AG10803 (cell line): ENCODE data around the gene KRTAP3-3.

ENCODE experiments used
- DNase-seq: peaks from one replicate; pipeline ENCODE4 v3.0.0; 2010; ENCODE audit warnings: low read depth
- H3K4me3 ChIP-seq: 2 replicates; pipeline ENCODE4 v1.5.1; 2011; ENCODE audit warnings: mild to moderate bottlenecking, low read length, control low read depth
- TF ChIP-seq, protein P1 (sequence below): conservative IDR thresholded peaks from 2 replicates; pipeline ENCODE4 v1.5.1; 2011; ENCODE audit warnings: mild to moderate bottlenecking, low read length, control low read depth, inconsistent platforms

Gene KRTAP3-3

GRCh38 chr17:40961591-40961990 lies 32.4 kb downstream of the KRTAP3-3 start:
- TF ChIP-seq, protein P1, sequence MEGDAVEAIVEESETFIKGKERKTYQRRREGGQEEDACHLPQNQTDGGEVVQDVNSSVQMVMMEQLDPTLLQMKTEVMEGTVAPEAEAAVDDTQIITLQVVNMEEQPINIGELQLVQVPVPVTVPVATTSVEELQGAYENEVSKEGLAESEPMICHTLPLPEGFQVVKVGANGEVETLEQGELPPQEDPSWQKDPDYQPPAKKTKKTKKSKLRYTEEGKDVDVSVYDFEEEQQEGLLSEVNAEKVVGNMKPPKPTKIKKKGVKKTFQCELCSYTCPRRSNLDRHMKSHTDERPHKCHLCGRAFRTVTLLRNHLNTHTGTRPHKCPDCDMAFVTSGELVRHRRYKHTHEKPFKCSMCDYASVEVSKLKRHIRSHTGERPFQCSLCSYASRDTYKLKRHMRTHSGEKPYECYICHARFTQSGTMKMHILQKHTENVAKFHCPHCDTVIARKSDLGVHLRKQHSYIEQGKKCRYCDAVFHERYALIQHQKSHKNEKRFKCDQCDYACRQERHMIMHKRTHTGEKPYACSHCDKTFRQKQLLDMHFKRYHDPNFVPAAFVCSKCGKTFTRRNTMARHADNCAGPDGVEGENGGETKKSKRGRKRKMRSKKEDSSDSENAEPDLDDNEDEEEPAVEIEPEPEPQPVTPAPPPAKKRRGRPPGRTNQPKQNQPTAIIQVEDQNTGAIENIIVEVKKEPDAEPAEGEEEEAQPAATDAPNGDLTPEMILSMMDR, result no peak
- no peak overlapping the region for H3K4me3 ChIP-seq
- DNase-seq, result no peak

GRCh38 chr17:40960144-40960543 lies 33.8 kb downstream of the KRTAP3-3 start:
- TF ChIP-seq, protein P1, result no peak
- DNase-seq, result no peak
- H3K4me3 ChIP-seq, result no peak overlapping the region

DNA sequence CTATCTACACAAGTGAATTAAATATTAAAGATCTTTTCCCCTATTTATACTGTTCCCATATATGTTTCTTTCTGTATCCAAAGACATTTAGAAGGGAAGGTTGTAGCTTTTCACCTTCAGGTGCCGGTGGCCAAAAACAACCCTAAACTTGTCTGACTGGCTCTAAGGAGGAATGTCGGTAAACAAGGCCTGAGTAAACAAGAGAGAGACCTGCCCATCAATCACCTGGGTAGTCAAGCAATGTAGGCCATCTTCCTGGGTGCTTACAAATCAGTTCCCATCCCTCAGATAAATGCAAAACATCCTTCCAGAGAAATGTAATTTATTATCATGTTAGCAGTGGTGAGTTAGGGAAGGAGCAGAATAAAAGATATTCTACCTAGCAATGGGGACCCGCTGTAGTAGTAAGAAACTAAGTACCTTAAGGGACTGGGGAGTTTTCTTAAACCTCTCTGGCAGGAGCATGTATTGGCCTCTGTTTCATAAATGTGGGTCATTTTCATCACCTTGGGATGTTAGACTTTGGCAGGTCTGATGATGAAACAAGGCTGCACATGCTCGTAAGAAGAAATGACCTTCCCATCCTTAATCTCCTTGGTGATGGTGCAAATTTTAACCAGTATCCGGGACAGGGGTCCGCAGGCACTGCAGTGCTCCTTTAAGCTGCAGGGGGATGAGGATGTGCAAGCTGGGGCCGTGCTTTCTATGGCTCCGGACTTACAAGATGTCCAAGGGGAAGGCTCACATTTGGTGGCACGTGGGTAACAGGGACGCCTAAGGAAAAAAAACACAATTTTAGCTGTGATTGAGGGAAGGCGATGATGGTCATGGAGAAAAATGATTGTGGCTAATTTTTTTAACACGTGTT lies 35.6 kb downstream of the KRTAP3-3 start:
- no peak overlapping the region for H3K4me3 ChIP-seq
- TF ChIP-seq, protein P1, result no peak
- DNase-seq, result no peak

- TF ChIP-seq, protein P1, result no peak
- no peak overlapping the region for H3K4me3 ChIP-seq
- peak; percentile 96 for DNase-seq
Observed at GRCh38 chr17:40956401-40957254, 37.3 kb downstream of the KRTAP3-3 start.

DNA sequence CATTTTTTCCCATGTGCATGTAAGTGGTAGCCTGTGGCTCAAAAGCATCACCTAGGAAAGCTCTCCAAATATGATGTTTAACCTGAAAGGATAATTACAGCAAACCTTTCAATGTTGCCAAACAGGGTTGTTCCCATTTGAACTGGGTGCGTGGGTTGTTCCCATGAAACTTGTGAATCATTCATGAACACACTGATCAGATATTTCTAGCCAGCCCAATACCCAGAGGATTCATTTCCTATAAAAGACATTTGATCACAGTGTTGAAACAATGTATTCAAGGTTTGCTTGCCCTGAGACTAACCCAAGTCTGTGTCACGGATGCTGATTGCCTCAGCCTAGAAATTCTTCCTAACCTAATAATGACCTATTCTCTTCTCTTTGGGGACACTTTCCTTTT lies 40.1 kb downstream of the KRTAP3-3 start:
- TF ChIP-seq, protein P1, result no peak
- H3K4me3 ChIP-seq, result no peak overlapping the region
- peak; percentile 90 for DNase-seq

DNA sequence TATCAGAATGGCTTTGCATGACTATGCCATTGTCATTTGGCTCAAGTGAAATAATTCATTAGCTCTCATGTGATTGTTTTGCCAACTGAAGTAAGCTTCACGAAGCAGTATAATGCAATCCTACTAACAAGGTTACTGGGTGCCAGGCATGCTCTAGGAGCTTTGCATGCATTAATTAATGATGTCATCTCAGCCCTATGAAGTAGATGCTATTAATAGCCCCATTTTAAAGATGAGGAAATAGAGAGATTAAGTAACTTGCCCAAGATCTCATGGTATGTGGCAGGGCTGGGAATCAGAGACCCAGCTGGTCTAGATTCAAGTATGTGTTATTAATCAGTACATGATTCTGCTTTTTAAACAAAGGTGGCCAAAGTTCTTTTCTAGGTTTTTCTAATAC lies 41.3 kb downstream of the KRTAP3-3 start:
- peak; percentile 97 for DNase-seq
- TF ChIP-seq, protein P1, result no peak

More for the DNA sequence above, 41.3 kb downstream of the KRTAP3-3 start:
- no peak overlapping the region for H3K4me3 ChIP-seq
